Posterior cingulate gyrus (tissue), 11 donors: ENCODE measurements around the gene MSL3.

ENCODE experiments used
- DNase-seq, 10 donors: peaks; one replicate each; pipeline versions ENCODE4 v3.0.0 to v3.0.0-alpha.2; 2020 to 2021; ENCODE audit warnings: mixed read lengths in 3 of 10
- intact Hi-C: fragments of 100-400 bp; cut with DNase I; formaldehyde crosslinking; loops from one replicate; pipeline ENCODE4 v1.15.1; 2023

MSL3 gene

GRCh38 chrX:11758400-11759171 is 549 bp downstream of the MSL3 start:
- DNase-seq: peak; percentile 76 to 97 (median 85)
- intact Hi-C loops: no loop called here

GRCh38 chrX:11759172-11759460 is 1.1 kb downstream of the MSL3 start:
- intact Hi-C loops: no loop called here
- DNase-seq: no peak

GRCh38 chrX:11759461-11760311 is 1.6 kb downstream of the MSL3 start:
- DNase-seq: peak; percentile 67 to 96 (median 80)
- intact Hi-C loops: no loop called here

GRCh38 chrX:11760958-11761357 is 2.9 kb downstream of the MSL3 start:
- intact Hi-C loops: no loop called here
- DNase-seq: no peak

- no peak for DNase-seq
- intact Hi-C loops: no loop called here
These were observed 6.6 kb downstream of the MSL3 start for GRCh38 chrX:11764602-11765067.

- no peak for DNase-seq
- intact Hi-C loops: no loop called here
These were observed 7.4 kb downstream of the MSL3 start for GRCh38 chrX:11765449-11765848.

- intact Hi-C loops: no loop called here
- DNase-seq: peak in 1 of 10 donors; percentile 77
These were observed 8.4 kb downstream of the MSL3 start for GRCh38 chrX:11766487-11766886.

GRCh38 chrX:11768039-11768438 is 10.0 kb downstream of the MSL3 start:
- DNase-seq: no peak
- intact Hi-C loops: no loop called here

- intact Hi-C loops: loop anchor here (2.0 to 10.0 kb wide), 2 partner anchors 238 to 626 kb away; no protein-coding TSS in a partner anchor
- peak in 4 of 10 donors; percentile 19 to 86 (median 24) for DNase-seq
These were observed 12.3 kb downstream of the MSL3 start for GRCh38 chrX:11770320-11770719.

GRCh38 chrX:11778230-11778629 is 20.2 kb downstream of the MSL3 start:
- no peak for DNase-seq
- intact Hi-C loops: loop anchor here (10.0 kb wide), 1 partner anchor 633 kb away; no protein-coding TSS in a partner anchor

GRCh38 chrX:11781133-11781532 is 23.1 kb downstream of the MSL3 start:
- no peak for DNase-seq
- intact Hi-C loops: loop anchor here (10.0 kb wide), 1 partner anchor 924 kb away; no protein-coding TSS in a partner anchor

GRCh38 chrX:11781734-11782370 is 23.8 kb downstream of the MSL3 start:
- intact Hi-C loops: loop anchor here (10.0 kb wide), 1 partner anchor 923 kb away; no protein-coding TSS in a partner anchor
- DNase-seq: no peak

- intact Hi-C loops: loop anchor here (10.0 kb wide), 1 partner anchor 920 kb away; no protein-coding TSS in a partner anchor
- DNase-seq: no peak
These were observed 26.5 kb downstream of the MSL3 start for GRCh38 chrX:11784543-11784942.

- intact Hi-C loops: loop anchor here (10.0 kb wide), 1 partner anchor 918 kb away; no protein-coding TSS in a partner anchor
- no peak for DNase-seq
These were observed 28.8 kb downstream of the MSL3 start for GRCh38 chrX:11786862-11787261.

- peak; percentile 43 to 94 (median 72) for DNase-seq
- intact Hi-C loops: loop anchor here (10.0 kb wide), 1 partner anchor 917 kb away; no protein-coding TSS in a partner anchor
These were observed 29.5 kb downstream of the MSL3 start for GRCh38 chrX:11787564-11787963.

GRCh38 chrX:11789809-11790208 is 31.8 kb downstream of the MSL3 start:
- intact Hi-C loops: loop anchor here (10.0 kb wide), 1 partner anchor 915 kb away; no protein-coding TSS in a partner anchor
- DNase-seq: no peak

GRCh38 chrX:11791090-11791489 is 33.1 kb downstream of the MSL3 start:
- no peak for DNase-seq
- intact Hi-C loops: no loop called here

- DNase-seq: no peak
- intact Hi-C loops: no loop called here
These were observed 33.5 kb downstream of the MSL3 start for GRCh38 chrX:11791537-11791936.

GRCh38 chrX:11792461-11793421 is 34.7 kb downstream of the MSL3 start:
- intact Hi-C loops: no loop called here
- peak in 4 of 10 donors; percentile 8 to 77 (median 44) for DNase-seq
